Prostate gland (tissue), 2 donors: ENCODE measurements around the gene PIK3C2G. TPM values are rescaled to one million over a fixed set of nuclear protein-coding genes. Genes with fewer than 3 reads are reported as not detected.

Experiments
- DNase-seq: peaks from one replicate; pipeline ENCODE4 v3.0.0-alpha.2; 2019; ENCODE audit warnings: low spot score
- H3K27ac ChIP-seq, 2 donors: fragments of 200-600 bp; sonication (generic); 2 replicates each; pipeline ENCODE4 v1.5.1; 2017 to 2019
- H3K27me3 ChIP-seq: fragments of 200-600 bp; sonication (generic); replicated peaks from 2 replicates; pipeline ENCODE4 v1.5.1; 2019; ENCODE audit not compliant: insufficient read depth
- H3K36me3 ChIP-seq, 2 donors: fragments of 200-600 bp; sonication (generic); 1 replicate in 1 of 2; 2 replicates in 1 of 2; pipeline versions ENCODE4 v1.5.1 to v1.8.1; 2017 to 2019
- H3K4me1 ChIP-seq: fragments of 200-600 bp; sonication (generic); replicated peaks from 2 replicates; pipeline ENCODE4 v1.5.1; 2019
- H3K4me3 ChIP-seq, 2 donors: fragments of 200-600 bp; sonication (generic); 2 replicates each; pipeline ENCODE4 v1.5.1; 2017 to 2019
- H3K9me3 ChIP-seq: fragments of 200-600 bp; sonication (generic); 2 replicates; pipeline ENCODE4 v1.5.1; 2017
- CTCF ChIP-seq, 4 experiments: fragments of 200-600 bp in 2 of 4; fragments of 450-650 bp in 2 of 4; sonication (generic) in 2 of 4; IDR thresholded peaks; 1 replicate in 3 of 4; 2 replicates in 1 of 4; pipeline ENCODE4 v1.5.1; 2016 to 2019; ENCODE audit warnings: antibody characterized with exemption in 4 of 4, mild to moderate bottlenecking in 2 of 4, moderate library complexity in 2 of 4
- POLR2A ChIP-seq: fragments of 450-650 bp; IDR thresholded peaks from one replicate; pipeline ENCODE4 v1.6.1; 2016; ENCODE audit warnings: antibody characterized with exemption, mild to moderate bottlenecking
- POLR2AphosphoS5 ChIP-seq: sonication (generic); formaldehyde crosslinking; IDR thresholded peaks from one replicate; pipeline ENCODE4 v1.6.1; 2017; ENCODE audit warnings: antibody characterized with exemption
- WGBS: methylation state at CpG from one replicate; pipeline ENCODE4 v1.1.5; 2018; 5-methylcytosine and 5-hydroxymethylcytosine counted together
- intact Hi-C: fragments of 100-400 bp; cut with DNase I; formaldehyde crosslinking; loops from one replicate; pipeline ENCODE4 v1.14.2; 2022
- total RNA-seq, 2 donors: library from RNA; depleted of rRNA; stranded (reverse); fragments of >200 nt; gene quantifications; one replicate each; pipeline ENCODE4 v1.1.0, GENCODE V29; 2016

PIK3C2G gene
- total RNA-seq, 2 donors from 2014 or later, result 1.4 to 2.1 TPM

- Histone ChIP-seq H3K9me3 (no peaks in the 10 kb centered on the region), H3K4me3 (no peak overlapping the region), H3K27ac (no peak overlapping the region), H3K4me1 (no peaks in the 10 kb centered on the region), H3K36me3 (no peaks in the 10 kb centered on the region), H3K27me3 (no peaks in the 10 kb centered on the region)
- intact Hi-C loops, result loop anchor here (10.0 kb wide), 1 partner anchor 756 kb away; no protein-coding TSS in a partner anchor
- WGBS, result 97% methylated on average over 2 of the region's 2 CpGs
- DNase-seq, result no peak
- no peak for TF ChIP-seq POLR2A
- TF ChIP-seq POLR2AphosphoS5, result no peak
- TF ChIP-seq CTCF (IDR thresholded peaks at IDR 0.05), result no peak
These were observed 167.1 kb downstream of the PIK3C2G start for GRCh38 chr12:18428416-18428815.

- no peak overlapping the region for H3K27ac ChIP-seq
- H3K9me3 ChIP-seq, result no peaks in the 10 kb centered on the region
- H3K36me3 ChIP-seq, result no peaks in the 10 kb centered on the region
- no peaks in the 10 kb centered on the region for H3K27me3 ChIP-seq
- WGBS, result 100% methylated on average over 1 of the region's 1 CpG
- intact Hi-C loops, result loop anchor here (10.0 kb wide), 1 partner anchor 755 kb away; no protein-coding TSS in a partner anchor
- H3K4me3 ChIP-seq, result no peak overlapping the region
- DNase-seq, result no peak
- no peaks in the 10 kb centered on the region for H3K4me1 ChIP-seq
- no peak for TF ChIP-seq POLR2AphosphoS5
- no peak for TF ChIP-seq POLR2A
- no peak for TF ChIP-seq CTCF (IDR thresholded peaks at IDR 0.05)
These were observed 168.0 kb downstream of the PIK3C2G start for GRCh38 chr12:18429366-18429765.

GRCh38 chr12:18430425-18431048, 169.2 kb downstream of the PIK3C2G start:
- Histone ChIP-seq H3K36me3 (no peaks in the 10 kb centered on the region), H3K27ac (no peak overlapping the region), H3K9me3 (no peaks in the 10 kb centered on the region), H3K4me1 (no peaks in the 10 kb centered on the region), H3K4me3 (no peak overlapping the region), H3K27me3 (no peaks in the 10 kb centered on the region)
- intact Hi-C loops, result no loop called here
- DNase-seq, result peak; percentile 9
- no peak for TF ChIP-seq POLR2A
- peak in 3 of 4 experiments; percentile 34 to 65 (median 52) for TF ChIP-seq CTCF (IDR thresholded peaks at IDR 0.05)
- TF ChIP-seq POLR2AphosphoS5, result no peak
- WGBS, result 32% methylated on average over 3 of the region's 3 CpGs

GRCh38 chr12:18431771-18432170, 170.5 kb downstream of the PIK3C2G start:
- Histone ChIP-seq H3K4me3 (no peak overlapping the region), H3K36me3 (no peaks in the 10 kb centered on the region), H3K27ac (no peak overlapping the region), H3K9me3 (no peaks in the 10 kb centered on the region), H3K27me3 (no peaks in the 10 kb centered on the region), H3K4me1 (no peaks in the 10 kb centered on the region)
- intact Hi-C loops, result no loop called here
- TF ChIP-seq POLR2AphosphoS5 (no peak), POLR2A (no peak), CTCF (IDR thresholded peaks at IDR 0.05) (no peak)
- no peak for DNase-seq

- H3K27ac ChIP-seq, result no peak overlapping the region
- H3K27me3 ChIP-seq, result no peaks in the 10 kb centered on the region
- no peak for DNase-seq
- intact Hi-C loops, result no loop called here
- no peak overlapping the region for H3K4me3 ChIP-seq
- H3K36me3 ChIP-seq, result no peaks in the 10 kb centered on the region
- TF ChIP-seq POLR2A (no peak), POLR2AphosphoS5 (no peak), CTCF (IDR thresholded peaks at IDR 0.05) (no peak)
- no peaks in the 10 kb centered on the region for H3K4me1 ChIP-seq
- H3K9me3 ChIP-seq, result no peaks in the 10 kb centered on the region
These were observed 170.9 kb downstream of the PIK3C2G start for GRCh38 chr12:18432206-18432605.
